ENCODE measurements around the gene OXGR1.

GRCh38 chr13:96940961-96941360, 53.3 kb downstream of the OXGR1 start:
- TF ChIP-seq, protein P1, sequence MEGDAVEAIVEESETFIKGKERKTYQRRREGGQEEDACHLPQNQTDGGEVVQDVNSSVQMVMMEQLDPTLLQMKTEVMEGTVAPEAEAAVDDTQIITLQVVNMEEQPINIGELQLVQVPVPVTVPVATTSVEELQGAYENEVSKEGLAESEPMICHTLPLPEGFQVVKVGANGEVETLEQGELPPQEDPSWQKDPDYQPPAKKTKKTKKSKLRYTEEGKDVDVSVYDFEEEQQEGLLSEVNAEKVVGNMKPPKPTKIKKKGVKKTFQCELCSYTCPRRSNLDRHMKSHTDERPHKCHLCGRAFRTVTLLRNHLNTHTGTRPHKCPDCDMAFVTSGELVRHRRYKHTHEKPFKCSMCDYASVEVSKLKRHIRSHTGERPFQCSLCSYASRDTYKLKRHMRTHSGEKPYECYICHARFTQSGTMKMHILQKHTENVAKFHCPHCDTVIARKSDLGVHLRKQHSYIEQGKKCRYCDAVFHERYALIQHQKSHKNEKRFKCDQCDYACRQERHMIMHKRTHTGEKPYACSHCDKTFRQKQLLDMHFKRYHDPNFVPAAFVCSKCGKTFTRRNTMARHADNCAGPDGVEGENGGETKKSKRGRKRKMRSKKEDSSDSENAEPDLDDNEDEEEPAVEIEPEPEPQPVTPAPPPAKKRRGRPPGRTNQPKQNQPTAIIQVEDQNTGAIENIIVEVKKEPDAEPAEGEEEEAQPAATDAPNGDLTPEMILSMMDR (IDR thresholded peaks at IDR 0.05), result no peak
- no peak for TF ChIP-seq POLR2A (IDR thresholded peaks at IDR 0.05)
